Transverse colon (tissue), 4 donors: ENCODE measurements around the gene SLC26A3.

Source experiments
- EP300 ChIP-seq: sonication (generic); formaldehyde crosslinking; IDR thresholded peaks from one replicate; pipeline ENCODE4 v1.6.1; 2017; ENCODE audit warnings: antibody characterized with exemption, low read depth
- POLR2AphosphoS5 ChIP-seq, 3 donors: sonication (generic); formaldehyde crosslinking; IDR thresholded peaks; one replicate each; pipeline ENCODE4 v1.6.1; 2016; ENCODE audit warnings: antibody characterized with exemption in 3 of 3
- TF ChIP-seq, protein P1 (sequence below), 5 experiments: fragments of 200-600 bp in 3 of 5; fragments of 450-650 bp in 2 of 5; sonication (generic) in 3 of 5; IDR thresholded peaks; 1 replicate in 2 of 5; 2 replicates in 3 of 5; pipeline ENCODE4 v1.5.1; 2016 to 2017; ENCODE audit warnings: antibody characterized with exemption in 5 of 5, inconsistent platforms in 3 of 5, mild to moderate bottlenecking in 2 of 5, moderate library complexity in 1 of 5

DNA sequence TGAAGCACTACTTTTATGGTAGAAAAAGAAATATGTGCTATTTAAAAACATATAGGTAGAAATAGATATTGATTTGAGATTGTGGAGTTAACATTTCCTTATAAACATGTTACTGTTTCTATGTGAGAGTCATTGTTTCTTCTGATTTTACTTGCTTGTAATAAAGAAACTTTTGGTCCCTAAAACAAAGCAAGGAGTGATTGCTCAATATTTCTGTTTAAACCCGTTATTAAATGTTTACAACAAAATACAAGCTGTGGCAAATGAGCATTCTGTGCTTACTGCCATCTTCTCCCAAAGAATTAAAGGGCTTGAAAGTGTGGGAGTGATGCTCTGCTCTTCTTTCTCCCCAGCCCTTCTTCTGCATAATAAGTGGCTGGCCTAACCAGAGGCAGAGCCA lies 81.7 kb downstream of the SLC26A3 start:
- TF ChIP-seq POLR2AphosphoS5 (IDR thresholded peaks at IDR 0.05), result no peak
- TF ChIP-seq, protein P1, sequence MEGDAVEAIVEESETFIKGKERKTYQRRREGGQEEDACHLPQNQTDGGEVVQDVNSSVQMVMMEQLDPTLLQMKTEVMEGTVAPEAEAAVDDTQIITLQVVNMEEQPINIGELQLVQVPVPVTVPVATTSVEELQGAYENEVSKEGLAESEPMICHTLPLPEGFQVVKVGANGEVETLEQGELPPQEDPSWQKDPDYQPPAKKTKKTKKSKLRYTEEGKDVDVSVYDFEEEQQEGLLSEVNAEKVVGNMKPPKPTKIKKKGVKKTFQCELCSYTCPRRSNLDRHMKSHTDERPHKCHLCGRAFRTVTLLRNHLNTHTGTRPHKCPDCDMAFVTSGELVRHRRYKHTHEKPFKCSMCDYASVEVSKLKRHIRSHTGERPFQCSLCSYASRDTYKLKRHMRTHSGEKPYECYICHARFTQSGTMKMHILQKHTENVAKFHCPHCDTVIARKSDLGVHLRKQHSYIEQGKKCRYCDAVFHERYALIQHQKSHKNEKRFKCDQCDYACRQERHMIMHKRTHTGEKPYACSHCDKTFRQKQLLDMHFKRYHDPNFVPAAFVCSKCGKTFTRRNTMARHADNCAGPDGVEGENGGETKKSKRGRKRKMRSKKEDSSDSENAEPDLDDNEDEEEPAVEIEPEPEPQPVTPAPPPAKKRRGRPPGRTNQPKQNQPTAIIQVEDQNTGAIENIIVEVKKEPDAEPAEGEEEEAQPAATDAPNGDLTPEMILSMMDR (IDR thresholded peaks at IDR 0.05), result no peak
- no peak for TF ChIP-seq EP300
